ENCODE data around the gene FNDC3A. TPM values are rescaled to one million over a fixed set of nuclear protein-coding genes. Genes with fewer than 3 reads are reported as not detected.

Gene FNDC3A
- total RNA-seq, 1 experiment from 2014 or later, result 15.6 TPM

- Histone ChIP-seq H3F3A (ENCODE audit: low read length, unreplicated experiment) (no peaks in the 10 kb centered on the region), H4K20me1 (ENCODE audit: low read length) (no peaks in the 10 kb centered on the region), H3K27ac (ENCODE audit: low read length) (no peak overlapping the region), H3K27me3 (ENCODE audit: low read length) (no peaks in the 10 kb centered on the region), H3K9me2 (replicated peaks; ENCODE audit: low read length) (no peaks in the 10 kb centered on the region), H3K9ac (ENCODE audit: low read length) (no peak overlapping the region), H3K9me3 (ENCODE audit: low read length) (no peaks in the 10 kb centered on the region), H3K79me2 (ENCODE audit: low read length) (no peaks in the 10 kb centered on the region), H3K4me1 (ENCODE audit: insufficient read depth, low read length) (no peaks in the 10 kb centered on the region), H3K36me3 (ENCODE audit: low read depth, low read length) (peaks cover 16% of the 10 kb centered on the region), H3K4me3 (ENCODE audit: low read length) (no peak overlapping the region), H3K4me2 (ENCODE audit: low read length) (no peak overlapping the region), H2AFZ (ENCODE audit: low read length) (no peak overlapping the region)
- TF ChIP-seq, protein P1, sequence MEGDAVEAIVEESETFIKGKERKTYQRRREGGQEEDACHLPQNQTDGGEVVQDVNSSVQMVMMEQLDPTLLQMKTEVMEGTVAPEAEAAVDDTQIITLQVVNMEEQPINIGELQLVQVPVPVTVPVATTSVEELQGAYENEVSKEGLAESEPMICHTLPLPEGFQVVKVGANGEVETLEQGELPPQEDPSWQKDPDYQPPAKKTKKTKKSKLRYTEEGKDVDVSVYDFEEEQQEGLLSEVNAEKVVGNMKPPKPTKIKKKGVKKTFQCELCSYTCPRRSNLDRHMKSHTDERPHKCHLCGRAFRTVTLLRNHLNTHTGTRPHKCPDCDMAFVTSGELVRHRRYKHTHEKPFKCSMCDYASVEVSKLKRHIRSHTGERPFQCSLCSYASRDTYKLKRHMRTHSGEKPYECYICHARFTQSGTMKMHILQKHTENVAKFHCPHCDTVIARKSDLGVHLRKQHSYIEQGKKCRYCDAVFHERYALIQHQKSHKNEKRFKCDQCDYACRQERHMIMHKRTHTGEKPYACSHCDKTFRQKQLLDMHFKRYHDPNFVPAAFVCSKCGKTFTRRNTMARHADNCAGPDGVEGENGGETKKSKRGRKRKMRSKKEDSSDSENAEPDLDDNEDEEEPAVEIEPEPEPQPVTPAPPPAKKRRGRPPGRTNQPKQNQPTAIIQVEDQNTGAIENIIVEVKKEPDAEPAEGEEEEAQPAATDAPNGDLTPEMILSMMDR (conservative IDR thresholded peaks at IDR 0.05; ENCODE audit: low read depth, low read length), result no peak
- TF ChIP-seq EZH2 (IDR thresholded peaks at IDR 0.05; ENCODE audit: low read length, unreplicated experiment), result no peak
- ATAC-seq (no peak), DNase-seq (no peak)
- no TSS peak for BruUV-seq (replicated peaks)
- intact Hi-C loops (cut with micrococcal nuclease), result no loop called here
- POLR2A ChIA-PET (ENCODE audit: unreplicated experiment), result no interaction called here
- CTCF ChIA-PET, result no interaction called here
Observed at GRCh38 chr13:49164712-49165111, 189.0 kb downstream of the FNDC3A start.

DNA sequence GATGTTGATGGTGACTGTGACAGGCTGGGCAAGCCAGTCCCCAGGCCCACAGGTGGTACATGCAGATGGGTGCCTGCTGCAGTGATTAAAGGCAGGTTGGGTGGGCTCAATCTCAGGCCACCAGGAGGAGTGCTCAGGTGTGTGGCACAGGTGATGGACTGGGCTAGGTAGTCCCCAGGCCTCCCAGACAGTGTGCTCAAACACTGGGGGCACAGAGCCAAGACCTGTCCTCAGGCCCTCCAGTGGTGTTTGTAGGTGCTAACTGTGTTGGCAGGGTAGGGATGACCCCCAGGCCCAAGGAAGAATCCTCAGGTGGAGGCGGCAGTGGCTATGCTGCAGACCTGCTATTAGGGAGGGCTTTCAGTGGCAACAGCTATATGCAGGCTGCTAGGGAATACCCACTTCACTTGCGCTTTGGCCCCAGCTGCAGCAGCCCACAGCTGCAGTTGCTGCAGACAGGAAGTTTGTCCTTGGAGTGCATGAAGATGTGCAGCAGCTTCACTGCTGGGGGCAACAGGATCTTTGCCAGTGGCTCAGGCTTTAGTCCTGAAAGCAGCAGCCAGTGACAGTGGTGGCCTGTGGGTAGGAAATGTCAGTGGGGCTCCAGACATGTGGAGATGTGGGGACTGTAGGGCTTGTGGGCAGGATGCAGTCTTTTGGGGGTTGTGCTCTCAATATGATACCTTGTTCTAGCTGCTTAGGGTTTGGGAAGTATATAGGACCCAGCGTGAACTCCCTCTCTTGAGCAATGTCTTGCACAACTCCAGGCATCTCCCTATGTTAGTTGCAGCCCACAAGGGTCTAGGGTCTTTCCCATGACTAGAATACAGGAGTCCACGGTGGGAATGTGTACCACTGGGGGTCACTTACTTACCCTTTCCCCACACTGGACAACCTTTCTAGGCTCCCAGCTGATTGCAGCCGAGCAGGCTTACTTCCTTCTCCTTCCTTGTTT is 190.4 kb downstream of the FNDC3A start:
- intact Hi-C loops (cut with micrococcal nuclease), result no loop called here
- no peak overlapping the region for H3K4me3 ChIP-seq (ENCODE audit: low read length)
- H3K36me3 ChIP-seq (ENCODE audit: low read depth, low read length), result peaks cover 16% of the 10 kb centered on the region
- no peaks in the 10 kb centered on the region for H4K20me1 ChIP-seq (ENCODE audit: low read length)
- BruUV-seq (replicated peaks), result no TSS peak
- TF ChIP-seq EZH2 (IDR thresholded peaks at IDR 0.05; ENCODE audit: low read length, unreplicated experiment) (no peak), EZH2phosphoT487 (IDR thresholded peaks at IDR 0.05; ENCODE audit: borderline replicate concordance, low read length) (no peak)
- TF ChIP-seq, protein P1 (conservative IDR thresholded peaks at IDR 0.05; ENCODE audit: low read depth, low read length), result no peak
- no peak overlapping the region for H3K4me2 ChIP-seq (ENCODE audit: low read length)
- H3K9me2 ChIP-seq (replicated peaks; ENCODE audit: low read length), result no peaks in the 10 kb centered on the region
- no peaks in the 10 kb centered on the region for H3K9me3 ChIP-seq (ENCODE audit: low read length)
- H3F3A ChIP-seq (ENCODE audit: low read length, unreplicated experiment), result no peaks in the 10 kb centered on the region
- H3K27me3 ChIP-seq (ENCODE audit: low read length), result no peaks in the 10 kb centered on the region
- H3K27ac ChIP-seq (ENCODE audit: low read length), result no peak overlapping the region
- H2AFZ ChIP-seq (ENCODE audit: low read length), result no peak overlapping the region
- no peak overlapping the region for H3K9ac ChIP-seq (ENCODE audit: low read length)
- H3K79me2 ChIP-seq (ENCODE audit: low read length), result no peaks in the 10 kb centered on the region
- no peaks in the 10 kb centered on the region for H3K4me1 ChIP-seq (ENCODE audit: insufficient read depth, low read length)
- ChIA-PET POLR2A (ENCODE audit: unreplicated experiment) (no interaction called here), CTCF (no interaction called here)
- ATAC-seq, result no peak
- no peak for DNase-seq

GRCh38 chr13:49171359-49171758 is 195.6 kb downstream of the FNDC3A start:
- H3K36me3 ChIP-seq (ENCODE audit: low read depth, low read length), result no peaks in the 10 kb centered on the region
- H3K9ac ChIP-seq (ENCODE audit: low read length), result no peak overlapping the region
- H3K9me3 ChIP-seq (ENCODE audit: low read length), result no peaks in the 10 kb centered on the region
- H3F3A ChIP-seq (ENCODE audit: low read length, unreplicated experiment), result no peaks in the 10 kb centered on the region
- ATAC-seq (no peak), DNase-seq (no peak)
- no peaks in the 10 kb centered on the region for H3K9me2 ChIP-seq (replicated peaks; ENCODE audit: low read length)
- CTCF ChIA-PET, result no interaction called here
- intact Hi-C loops (cut with micrococcal nuclease), result no loop called here
- no peak overlapping the region for H2AFZ ChIP-seq (ENCODE audit: low read length)
- TF ChIP-seq EZH2phosphoT487 (IDR thresholded peaks at IDR 0.05; ENCODE audit: borderline replicate concordance, low read length) (no peak), EZH2 (IDR thresholded peaks at IDR 0.05; ENCODE audit: low read length, unreplicated experiment) (no peak)
- TF ChIP-seq, protein P1 (conservative IDR thresholded peaks at IDR 0.05; ENCODE audit: low read depth, low read length), result no peak
- no peaks in the 10 kb centered on the region for H3K27me3 ChIP-seq (ENCODE audit: low read length)
- BruUV-seq (replicated peaks), result no TSS peak
- no peaks in the 10 kb centered on the region for H3K79me2 ChIP-seq (ENCODE audit: low read length)
- no peak overlapping the region for H3K4me3 ChIP-seq (ENCODE audit: low read length)
- POLR2A ChIA-PET (ENCODE audit: unreplicated experiment), result no interaction called here
- no peaks in the 10 kb centered on the region for H3K4me1 ChIP-seq (ENCODE audit: insufficient read depth, low read length)
- H4K20me1 ChIP-seq (ENCODE audit: low read length), result no peaks in the 10 kb centered on the region
- H3K27ac ChIP-seq (ENCODE audit: low read length), result no peak overlapping the region
- H3K4me2 ChIP-seq (ENCODE audit: low read length), result no peak overlapping the region
